CD4-positive, CD25-positive, alpha-beta regulatory T cell (primary cell): ENCODE data around the gene TMEM187. TPM values are rescaled to one million over a fixed set of nuclear protein-coding genes. Genes with fewer than 3 reads are reported as not detected.

Source experiments
- ATAC-seq, 2 donors: fragments of 150-1000 bp; cut with Tn5 transposase; one replicate each; pipeline ENCODE4 v1.10.0; 2021; ENCODE audit warnings: low read depth in 2 of 2, moderate number of reproducible peaks in 2 of 2, moderate library complexity in 1 of 2
- DNase-seq, 3 donors: peaks; one replicate each; pipeline versions ENCODE4 v3.0.0 to v3.0.0-alpha.2; 2012 to 2022; ENCODE audit warnings: mixed read lengths in 1 of 3
- H3K27ac ChIP-seq: one replicate; pipeline ENCODE4 v1.7.0; 2013; ENCODE audit warnings: mild to moderate bottlenecking, low read length; ENCODE audit not compliant: insufficient read depth, poor library complexity, severe bottlenecking
- H3K27me3 ChIP-seq: one replicate; pipeline ENCODE4 v1.7.0; 2013; ENCODE audit warnings: low read length; ENCODE audit not compliant: control insufficient read depth, insufficient read depth
- H3K36me3 ChIP-seq: one replicate; pipeline ENCODE4 v1.7.0; 2013; ENCODE audit warnings: mild to moderate bottlenecking, low read length, moderate library complexity; ENCODE audit not compliant: control insufficient read depth, insufficient read depth
- H3K4me1 ChIP-seq: 2 replicates; pipeline ENCODE4 v1.7.0; 2013; ENCODE audit warnings: mild to moderate bottlenecking, low read length; ENCODE audit not compliant: insufficient read depth, control insufficient read depth, poor library complexity, severe bottlenecking
- H3K4me3 ChIP-seq: one replicate; pipeline ENCODE4 v1.7.0; 2013; ENCODE audit warnings: low read depth, mild to moderate bottlenecking, low read length, moderate library complexity
- H3K9me3 ChIP-seq, 2 experiments: 1 replicate in 1 of 2; 2 replicates in 1 of 2; pipeline ENCODE4 v1.7.0; 2013; ENCODE audit warnings: low read length in 2 of 2, mild to moderate bottlenecking in 1 of 2, moderate library complexity in 1 of 2; ENCODE audit not compliant: control insufficient read depth in 2 of 2
- H3K27ac Mint-ChIP-seq, 3 donors: one replicate each; pipeline ENCODE4 v1.8.0; 2020 to 2022; ENCODE audit warnings: mild to moderate bottlenecking in 3 of 3, mixed read lengths in 3 of 3, moderate library complexity in 2 of 3
- H3K27me3 Mint-ChIP-seq: one replicate; pipeline ENCODE4 v1.8.0; 2022; ENCODE audit warnings: mild to moderate bottlenecking, mixed read lengths
- H3K36me3 Mint-ChIP-seq: one replicate; pipeline ENCODE4 v1.8.0; 2020; ENCODE audit warnings: mixed read lengths
- H3K4me1 Mint-ChIP-seq, 4 donors: one replicate each; pipeline ENCODE4 v1.8.0; 2020 to 2022; ENCODE audit warnings: mixed read lengths in 4 of 4, mild to moderate bottlenecking in 1 of 4
- H3K4me3 Mint-ChIP-seq, 4 donors: one replicate each; pipeline ENCODE4 v1.8.0; 2020 to 2022; ENCODE audit warnings: mild to moderate bottlenecking in 4 of 4, mixed read lengths in 4 of 4, moderate library complexity in 3 of 4
- H3K9me3 Mint-ChIP-seq, 7 donors: one replicate each; pipeline ENCODE4 v1.8.0; 2020 to 2022; ENCODE audit warnings: mixed read lengths in 7 of 7, mild to moderate bottlenecking in 3 of 7, moderate library complexity in 2 of 7
- polyA plus RNA-seq, 4 donors: library from polyadenylated mRNA; unstranded; fragments of 300-500 nt; fragmentation: Illumina TruSeq; gene quantifications; one replicate each; pipeline ENCODE4 v1.2.3, GENCODE V29; 2021
- total RNA-seq: library from RNA; stranded (reverse); gene quantifications from one replicate; pipeline ENCODE4 v1.2.3, GENCODE V29; 2022

Gene TMEM187
- total and polyA plus RNA-seq, 5 donors from 2014 or later = 6.0 to 21.0 (median 17.3) TPM

DNA sequence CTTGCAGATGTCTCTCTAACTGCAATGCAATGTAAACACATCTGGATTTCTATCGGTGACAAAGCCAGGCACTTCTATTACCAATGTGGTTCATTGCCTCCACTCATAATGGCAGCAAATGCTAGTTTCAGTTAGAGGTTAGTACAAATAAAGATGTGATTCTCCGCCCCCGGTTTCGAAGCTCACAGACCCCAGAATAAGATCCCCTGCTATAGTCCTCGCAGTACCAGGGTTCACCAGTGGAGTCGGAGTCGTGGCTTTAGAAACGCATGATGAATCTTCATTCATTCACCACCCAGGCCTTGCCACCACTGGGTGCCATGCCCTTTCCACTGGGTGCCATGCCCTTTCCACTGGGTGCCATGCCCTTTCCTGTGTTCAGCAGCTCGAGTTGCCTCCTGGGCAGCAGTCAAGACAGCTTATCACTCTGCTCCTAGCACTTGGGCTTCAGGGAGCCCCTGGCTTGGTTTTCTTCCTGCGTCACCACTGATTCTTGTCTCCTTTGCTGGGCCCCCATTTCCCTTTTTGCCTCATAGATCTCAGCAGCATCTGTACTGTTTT is 34.2 kb upstream of the TMEM187 start:
- Mint-ChIP-seq H3K27ac (peak overlapping the region in 1 of 3 donors; percentile 16), H3K4me1 (peaks cover 0 to 31% (median 7%) of the 10 kb centered on the region in 4 donors), H3K9me3 (no peaks in the 10 kb centered on the region), H3K27me3 (no peaks in the 10 kb centered on the region), H3K36me3 (no peaks in the 10 kb centered on the region), H3K4me3 (peak overlapping the region in 2 of 4 donors; percentile 10 to 50)
- H3K27ac ChIP-seq = no peak overlapping the region
- DNase-seq (no peak), ATAC-seq (no peak)
- no peaks in the 10 kb centered on the region for H3K27me3 ChIP-seq
- H3K4me3 ChIP-seq = no peak overlapping the region
- H3K36me3 ChIP-seq = no peaks in the 10 kb centered on the region
- H3K9me3 ChIP-seq = no peaks in the 10 kb centered on the region
- peaks cover 7% of the 10 kb centered on the region for H3K4me1 ChIP-seq

DNA sequence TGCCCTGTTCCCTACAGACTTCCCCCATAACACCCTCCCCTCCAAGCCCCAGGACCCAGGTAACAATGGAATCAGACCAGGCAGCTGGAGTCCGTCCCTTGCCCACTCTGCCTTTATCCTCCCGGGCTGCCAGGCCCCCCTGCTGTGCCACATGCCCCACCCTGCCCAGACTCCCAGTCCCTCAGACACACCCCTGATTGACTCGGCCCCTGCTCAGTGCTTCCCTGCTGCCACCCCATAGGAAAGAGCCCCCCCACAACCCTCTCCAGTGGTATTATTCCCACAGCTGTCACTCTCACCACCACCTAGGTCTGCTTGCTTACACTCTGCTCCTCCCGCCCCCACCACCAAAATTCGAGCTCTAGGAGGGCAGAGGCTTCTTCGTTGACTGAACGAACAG is 33.0 kb upstream of the TMEM187 start:
- H3K27me3 ChIP-seq = no peaks in the 10 kb centered on the region
- DNase-seq = no peak
- peaks cover 12% of the 10 kb centered on the region for H3K4me1 ChIP-seq
- peaks cover 0 to 30% (median 3%) of the 10 kb centered on the region in 4 donors for H3K4me1 Mint-ChIP-seq
- no peaks in the 10 kb centered on the region for H3K36me3 Mint-ChIP-seq
- H3K4me3 Mint-ChIP-seq = no peak overlapping the region
- H3K27me3 Mint-ChIP-seq = no peaks in the 10 kb centered on the region
- H3K9me3 ChIP-seq = no peaks in the 10 kb centered on the region
- H3K27ac Mint-ChIP-seq = peak overlapping the region in 1 of 3 donors; percentile 60
- H3K36me3 ChIP-seq = no peaks in the 10 kb centered on the region
- ATAC-seq = no peak
- H3K9me3 Mint-ChIP-seq = no peaks in the 10 kb centered on the region
- H3K27ac ChIP-seq = no peak overlapping the region
- H3K4me3 ChIP-seq = no peak overlapping the region

DNA sequence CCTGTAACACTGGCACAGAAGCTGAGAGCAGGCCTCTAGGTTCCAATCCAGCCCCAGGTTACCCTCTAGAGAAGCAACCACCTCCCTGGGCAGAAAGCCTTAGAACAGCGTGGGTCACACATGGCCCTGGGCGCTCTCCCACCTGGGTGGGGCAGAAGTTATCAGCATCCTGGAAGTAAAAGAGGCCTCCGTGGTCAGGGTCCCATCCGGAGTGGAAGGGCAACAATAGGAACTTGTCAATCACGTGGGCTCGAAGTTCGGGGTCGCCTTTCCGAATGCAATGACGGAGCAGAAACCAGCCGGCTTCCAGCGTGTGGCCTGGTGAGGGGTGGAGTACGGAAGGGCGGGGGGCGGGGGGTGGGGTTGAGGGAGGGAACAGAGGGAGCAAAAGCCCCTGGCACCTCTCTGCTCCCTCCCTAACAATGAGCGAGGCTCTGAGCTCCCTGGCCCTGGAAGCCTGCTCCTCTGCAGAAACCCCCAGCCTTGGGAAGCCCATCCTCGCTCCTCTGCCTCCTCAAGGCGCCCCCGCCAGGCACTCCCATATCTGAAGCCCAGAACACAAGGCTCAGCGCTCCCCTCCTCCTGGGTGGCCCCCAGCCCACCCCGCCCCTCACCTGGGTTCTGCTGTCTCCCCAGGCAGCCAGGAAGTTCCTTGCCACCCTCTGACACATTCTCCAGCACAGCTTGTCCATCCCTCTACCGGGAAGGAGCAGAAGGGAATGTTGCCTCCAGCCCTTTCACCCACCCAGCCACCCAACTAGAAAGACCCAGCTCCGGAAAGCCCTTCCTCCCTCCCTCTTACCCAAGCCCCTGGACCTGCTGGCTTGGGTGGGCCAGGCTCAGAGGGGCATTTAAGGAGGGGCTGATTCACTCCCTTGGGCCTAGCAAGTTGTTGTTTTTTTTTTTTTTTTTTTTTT is 31.0 kb upstream of the TMEM187 start:
- H3K27me3 ChIP-seq = no peaks in the 10 kb centered on the region
- Mint-ChIP-seq H3K27ac (peak overlapping the region in 2 of 3 donors; percentile 12 to 85), H3K4me3 (peak overlapping the region; percentile 14 to 84 (median 66)), H3K9me3 (no peaks in the 10 kb centered on the region), H3K4me1 (peaks cover 0 to 35% (median 1%) of the 10 kb centered on the region in 4 donors), H3K27me3 (no peaks in the 10 kb centered on the region), H3K36me3 (no peaks in the 10 kb centered on the region)
- H3K4me3 ChIP-seq = no peak overlapping the region
- no peak for DNase-seq
- H3K9me3 ChIP-seq = no peaks in the 10 kb centered on the region
- no peaks in the 10 kb centered on the region for H3K36me3 ChIP-seq
- no peak for ATAC-seq
- H3K27ac ChIP-seq = no peak overlapping the region
- peaks cover 15% of the 10 kb centered on the region for H3K4me1 ChIP-seq

DNA sequence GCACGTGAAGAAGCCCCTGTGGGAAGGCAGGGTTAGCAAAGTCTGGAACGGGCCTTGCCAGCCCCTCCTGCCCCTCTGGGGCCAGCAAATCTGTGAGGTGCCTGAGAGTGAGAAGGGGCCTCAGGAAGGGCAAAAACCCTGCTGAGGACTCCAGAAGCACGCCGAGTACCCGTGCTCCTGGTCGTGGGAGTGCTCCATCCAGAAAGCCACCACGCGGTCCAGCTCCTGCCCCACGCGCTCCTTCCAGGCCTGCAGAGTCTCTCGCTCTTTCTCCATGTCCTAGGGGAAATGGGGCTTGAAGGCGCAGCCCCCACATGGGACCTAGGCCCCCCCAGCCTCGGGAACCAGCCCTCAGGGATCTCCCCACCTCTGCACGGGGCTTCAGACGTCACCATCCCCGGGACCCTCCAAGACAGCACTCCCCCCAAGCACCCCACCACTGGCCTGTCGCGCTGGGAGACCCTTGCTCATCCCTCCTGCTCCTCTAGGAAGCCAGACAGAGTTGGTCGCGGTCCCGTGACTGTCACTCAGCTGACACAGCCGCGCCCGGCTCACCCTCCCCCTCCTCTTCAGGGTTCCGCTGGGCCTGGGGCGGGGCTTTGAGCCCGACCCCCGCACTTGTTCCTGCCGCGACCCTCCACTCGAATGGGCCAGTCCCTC is 28.3 kb upstream of the TMEM187 start, which contains the start of gene RENBP:
TSS of gene RENBP (minus strand) at position 504 of the 660 bp plus-strand sequence. CDS start at position 471, 33 bp downstream.
- peaks cover 2 to 38% (median 6%) of the 10 kb centered on the region in 4 donors for H3K4me1 Mint-ChIP-seq
- H3K9me3 Mint-ChIP-seq = no peaks in the 10 kb centered on the region
- H3K27me3 Mint-ChIP-seq = no peaks in the 10 kb centered on the region
- Histone ChIP-seq H3K36me3 (peaks cover 5% of the 10 kb centered on the region), H3K27ac (peak within 1 kb of the TSS; percentile 47), H3K27me3 (no peaks in the 10 kb centered on the region), H3K9me3 (no peaks in the 10 kb centered on the region), H3K4me3 (no peak within 1 kb of the TSS), H3K4me1 (peaks cover 24% of the 10 kb centered on the region)
- DNase-seq (peak; percentile 26 to 62 (median 37)), ATAC-seq (peak; percentile 53 to 64)
- peaks cover 7% of the 10 kb centered on the region for H3K36me3 Mint-ChIP-seq
- H3K27ac Mint-ChIP-seq = peak within 1 kb of the TSS; percentile 67 to 88 (median 82)
- peak within 1 kb of the TSS; percentile 66 to 89 (median 84) for H3K4me3 Mint-ChIP-seq

DNA sequence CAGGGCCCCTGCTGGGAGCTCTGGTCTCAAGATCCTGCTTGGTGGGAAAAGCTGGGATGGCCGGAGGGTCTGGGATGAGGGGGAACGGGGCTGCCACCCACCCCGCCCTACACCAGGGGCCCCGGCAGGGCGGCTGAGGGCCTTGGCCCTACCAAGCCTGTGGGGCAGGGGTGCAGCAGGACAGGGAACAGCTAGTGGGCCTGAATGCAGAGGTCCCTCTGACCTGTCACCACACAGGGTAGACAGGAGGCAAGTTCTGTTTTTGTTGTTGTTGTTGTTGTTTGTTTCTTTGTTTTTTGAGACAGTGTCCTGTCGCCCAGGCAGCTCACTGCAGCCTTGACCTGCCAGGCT is 27.8 kb upstream of the TMEM187 start:
- ATAC-seq (no peak), DNase-seq (no peak)
- peak overlapping the region; percentile 43 to 68 (median 62) for H3K4me3 Mint-ChIP-seq
- no peak overlapping the region for H3K4me3 ChIP-seq
- peak overlapping the region in 1 of 3 donors; percentile 67 for H3K27ac Mint-ChIP-seq
- H3K27me3 Mint-ChIP-seq = no peaks in the 10 kb centered on the region
- H3K27ac ChIP-seq = peak overlapping the region; percentile 47
- H3K4me1 ChIP-seq = peaks cover 24% of the 10 kb centered on the region
- H3K9me3 ChIP-seq = no peaks in the 10 kb centered on the region
- H3K36me3 Mint-ChIP-seq = peaks cover 7% of the 10 kb centered on the region
- no peaks in the 10 kb centered on the region for H3K27me3 ChIP-seq
- H3K9me3 Mint-ChIP-seq = no peaks in the 10 kb centered on the region
- H3K4me1 Mint-ChIP-seq = peaks cover 2 to 38% (median 6%) of the 10 kb centered on the region in 4 donors
- H3K36me3 ChIP-seq = peaks cover 10% of the 10 kb centered on the region

DNA sequence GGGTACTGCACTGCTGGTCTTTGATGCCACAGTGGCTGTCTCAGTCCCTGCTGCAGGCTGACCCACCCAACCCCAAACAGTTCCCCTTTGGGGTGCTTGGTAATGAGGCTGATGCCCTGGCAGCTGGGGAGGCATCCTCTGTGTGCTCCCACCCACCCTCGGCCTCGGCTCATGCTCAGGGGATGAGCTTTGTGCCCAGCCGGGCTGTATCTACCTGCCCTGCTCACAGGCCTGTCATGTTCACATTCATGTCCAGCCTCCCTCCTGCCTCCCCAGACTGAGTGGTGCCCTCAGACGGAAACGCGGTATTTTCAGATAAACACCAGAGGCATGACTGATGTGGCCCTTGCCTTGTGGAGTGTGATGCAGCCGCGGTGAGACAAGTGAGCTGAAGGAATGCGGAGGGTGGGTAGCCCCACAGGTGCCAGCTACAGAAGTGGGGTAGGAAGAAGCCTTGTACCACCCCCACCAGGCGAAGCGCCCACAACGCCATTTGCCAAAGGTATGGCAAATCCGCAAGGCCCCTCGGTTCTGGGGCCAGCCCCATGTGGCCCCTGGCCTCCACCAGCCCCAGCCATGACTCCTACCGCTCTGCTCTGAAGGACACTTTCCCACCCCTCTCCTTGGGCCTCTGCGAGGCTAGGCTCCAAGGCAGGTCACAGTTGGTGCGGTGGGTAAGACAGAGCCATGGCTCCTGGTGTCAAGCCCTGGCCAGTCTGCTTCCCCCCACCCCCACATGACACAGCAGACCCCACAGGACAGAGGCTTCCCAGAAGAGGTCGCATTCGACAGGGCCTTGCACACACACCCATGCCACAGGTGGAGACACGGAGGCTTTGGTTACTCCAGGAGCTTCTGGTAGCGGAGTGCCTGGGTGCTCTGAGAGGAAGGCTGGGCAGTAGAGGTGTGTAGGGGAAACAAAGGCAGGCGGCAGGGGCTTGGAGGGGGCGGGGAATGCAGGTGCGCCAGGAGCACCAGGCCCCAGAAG is 26.3 kb upstream of the TMEM187 start:
- DNase-seq (no peak), ATAC-seq (no peak)
- no peaks in the 10 kb centered on the region for H3K27me3 Mint-ChIP-seq
- Histone ChIP-seq H3K4me3 (no peak overlapping the region), H3K9me3 (no peaks in the 10 kb centered on the region), H3K4me1 (peaks cover 24% of the 10 kb centered on the region), H3K27ac (no peak overlapping the region), H3K27me3 (no peaks in the 10 kb centered on the region), H3K36me3 (peaks cover 23% of the 10 kb centered on the region)
- peak overlapping the region in 1 of 3 donors; percentile 78 for H3K27ac Mint-ChIP-seq
- peaks cover 14% of the 10 kb centered on the region for H3K36me3 Mint-ChIP-seq
- peaks cover 0 to 2% (median 0%) of the 10 kb centered on the region in 7 donors for H3K9me3 Mint-ChIP-seq
- peaks cover 2 to 32% (median 6%) of the 10 kb centered on the region in 4 donors for H3K4me1 Mint-ChIP-seq
- peak overlapping the region in 1 of 4 donors; percentile 50 for H3K4me3 Mint-ChIP-seq
